RWPE1 (cell line): ENCODE results near the gene CDC123.
A peak's percentile ranks its signal among the peaks of the same experiment; 100 is the strongest.

ENCODE experiments used
- CTCF ChIA-PET: fragments of 350-600 bp; sonication (Branson Sonifier 250); formaldehyde crosslinking; extraction: SDS; loops from one replicate; lab custom pipeline; 2021; lab: Yijun Ruan, JAX
- POLR2A ChIA-PET: fragments of 400-600 bp; formaldehyde crosslinking; extraction: SDS; loops from one replicate; lab custom pipeline; 2020; ENCODE audit warnings: antibody characterized with exemption; ENCODE audit not compliant: low non-redundant PET; lab: Yijun Ruan, JAX
- DNase-seq: peaks from one replicate; pipeline ENCODE4 v3.0.0; 2012; ENCODE audit warnings: low spot score
- H3K27ac ChIP-seq: fragments of 450-650 bp; 2 replicates; pipeline ENCODE4 v1.5.1; 2017
- CTCF ChIP-seq: fragments of 450-650 bp; conservative IDR thresholded peaks from 2 replicates; pipeline ENCODE4 v1.5.1; 2017; ENCODE audit warnings: low read depth, mild to moderate bottlenecking

Gene CDC123

GRCh38 chr10:12196531-12197211, 683 bp downstream of the CDC123 start:
- CTCF ChIA-PET, result no interaction called here
- TF ChIP-seq CTCF, result no peak
- H3K27ac ChIP-seq, result peak overlapping the region; percentile 91

DNA sequence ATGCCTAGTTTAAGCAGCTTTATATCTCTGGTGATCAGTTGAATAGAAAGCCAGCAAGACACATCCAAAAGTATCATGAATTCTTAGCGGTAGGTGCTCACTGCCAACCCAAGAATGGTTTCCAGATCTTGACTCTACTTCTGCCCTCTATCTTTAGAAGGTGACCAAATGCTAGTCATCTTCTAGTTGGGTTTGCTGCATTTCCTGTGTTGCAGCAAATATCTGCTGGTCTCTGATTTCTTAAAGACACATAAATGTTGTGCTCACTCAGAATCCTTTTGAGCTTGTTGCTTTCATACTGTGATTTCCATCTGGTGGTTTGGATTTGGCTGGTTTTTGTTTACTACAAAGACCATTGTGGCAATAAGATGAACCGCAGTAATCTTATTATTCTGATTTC, 2.2 kb downstream of the CDC123 start:
- no peak for DNase-seq
- POLR2A ChIA-PET, result no interaction called here
- no peak for TF ChIP-seq CTCF
- CTCF ChIA-PET, result interaction anchor here (1.2 kb wide), 1 partner anchor 17 kb away, joined by 12 read pairs; no protein-coding TSS in a partner anchor
- no peak overlapping the region for H3K27ac ChIP-seq

More at GRCh38 chr10:12196531-12197211, 683 bp downstream of the CDC123 start:
- POLR2A ChIA-PET, result interaction anchor here (0.5 kb wide), 1 partner anchor 343 kb away, joined by 3 read pairs; no protein-coding TSS in a partner anchor
- DNase-seq, result no peak

DNA sequence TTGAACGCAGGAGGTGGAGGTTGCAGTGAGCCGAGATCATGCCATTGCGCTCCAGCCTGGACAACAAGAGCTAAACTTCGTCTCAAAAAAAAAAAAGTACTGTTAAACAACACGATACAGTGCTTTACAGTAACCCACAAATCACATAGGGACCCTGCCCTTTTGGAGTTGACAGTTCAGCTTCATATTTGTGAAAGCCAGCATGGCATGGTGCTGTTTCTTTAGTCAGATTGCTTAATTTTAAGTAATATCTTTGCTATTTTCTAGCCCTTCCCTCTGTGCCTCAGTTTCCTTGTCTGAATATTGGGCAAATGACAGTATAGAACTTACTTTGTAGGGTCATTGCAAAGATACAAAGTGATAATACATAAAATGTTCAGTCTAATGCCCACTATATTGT, 4.9 kb downstream of the CDC123 start:
- POLR2A ChIA-PET, result interaction anchor here (0.6 kb wide), 1 partner anchor 118 kb away, joined by 5 read pairs; no protein-coding TSS in a partner anchor
- TF ChIP-seq CTCF, result no peak
- no peak for DNase-seq

GRCh38 chr10:12201543-12201942, 5.6 kb downstream of the CDC123 start:
- ChIA-PET CTCF (interaction anchor here (0.8 to 3.1 kb wide), 2 partner anchors 13 to 507 kb away, joined by 3 to 20 read pairs; no protein-coding TSS in a partner anchor), POLR2A (interaction anchor here (0.6 kb wide), 1 partner anchor 156 kb away, joined by 3 read pairs; no protein-coding TSS in a partner anchor)

More for the DNA sequence above, 4.9 kb downstream of the CDC123 start:
- CTCF ChIA-PET, result no interaction called here
- no peak overlapping the region for H3K27ac ChIP-seq

GRCh38 chr10:12202226-12202625, 6.2 kb downstream of the CDC123 start:
- ChIA-PET POLR2A (no interaction called here), CTCF (interaction anchor here (0.8 to 3.1 kb wide), 2 partner anchors 13 to 506 kb away, joined by 3 to 20 read pairs; no protein-coding TSS in a partner anchor)
- H3K27ac ChIP-seq, result no peak overlapping the region
- DNase-seq, result no peak
- no peak for TF ChIP-seq CTCF

More at GRCh38 chr10:12201543-12201942, 5.6 kb downstream of the CDC123 start:
- no peak for TF ChIP-seq CTCF
- no peak for DNase-seq
- no peak overlapping the region for H3K27ac ChIP-seq

DNA sequence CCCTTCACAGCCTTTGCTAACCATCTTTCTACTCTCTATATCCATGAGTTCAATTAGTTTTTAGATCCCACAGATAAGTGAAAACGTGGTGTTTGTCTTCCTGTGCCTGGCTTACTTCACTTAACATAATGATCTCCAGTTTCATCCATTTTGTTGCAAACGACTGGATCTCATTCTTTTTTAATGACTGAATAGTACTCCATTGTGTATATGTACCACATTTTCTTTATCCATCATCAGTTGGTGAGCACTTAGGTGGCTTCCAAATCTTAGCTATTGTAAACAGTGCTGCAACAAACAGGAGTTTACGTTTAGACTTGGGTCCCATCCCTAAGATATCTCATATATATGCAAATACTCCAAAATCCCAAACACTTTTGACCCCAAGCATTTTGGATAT, 9.1 kb downstream of the CDC123 start:
- ChIA-PET CTCF (interaction anchor here (0.6 kb wide), 1 partner anchor 38 kb away, joined by 3 read pairs; no protein-coding TSS in a partner anchor), POLR2A (interaction anchor here (0.7 kb wide), 1 partner anchor 17 kb away, joined by 7 read pairs; no protein-coding TSS in a partner anchor)
- DNase-seq, result no peak
- no peak overlapping the region for H3K27ac ChIP-seq
- no peak for TF ChIP-seq CTCF
